HG02588 (cell line): ENCODE data around the gene ELOB.

Source experiments
- ATAC-seq: cut with Tn5 transposase; IDR thresholded peaks from one replicate; pipeline ENCODE4 v1.9.1; 2021; ENCODE audit warnings: mild to moderate bottlenecking, moderate library complexity; ENCODE audit not compliant: unreplicated experiment

Gene ELOB

GRCh38 chr16:2751577-2752034 is 25.5 kb downstream of the ELOB start:
- no peak for ATAC-seq

GRCh38 chr16:2749936-2750335 is 27.1 kb downstream of the ELOB start:
- ATAC-seq = no peak

- no peak for ATAC-seq
Measured at GRCh38 chr16:2749476-2749875, 27.6 kb downstream of the ELOB start.

GRCh38 chr16:2748757-2749455 is 28.2 kb downstream of the ELOB start:
- ATAC-seq = no peak

GRCh38 chr16:2745961-2746360 is 31.1 kb downstream of the ELOB start:
- ATAC-seq = no peak

- no peak for ATAC-seq
Measured at GRCh38 chr16:2745116-2745890, 31.8 kb downstream of the ELOB start.

- ATAC-seq = no peak
Measured at GRCh38 chr16:2744711-2745110, 32.4 kb downstream of the ELOB start.

GRCh38 chr16:2743007-2743810 is 33.9 kb downstream of the ELOB start:
- no peak for ATAC-seq

GRCh38 chr16:2742323-2743006 is 34.6 kb downstream of the ELOB start:
- ATAC-seq = no peak

- ATAC-seq = no peak
Measured at GRCh38 chr16:2741168-2741567, 35.9 kb downstream of the ELOB start.

GRCh38 chr16:2740476-2740875 is 36.6 kb downstream of the ELOB start:
- no peak for ATAC-seq

- no peak for ATAC-seq
Measured at GRCh38 chr16:2739625-2740430, 37.3 kb downstream of the ELOB start.

- no peak for ATAC-seq
Measured at GRCh38 chr16:2738615-2739014, 38.5 kb downstream of the ELOB start.

- ATAC-seq = no peak
Measured at GRCh38 chr16:2737895-2738418, 39.1 kb downstream of the ELOB start.

- no peak for ATAC-seq
Measured at GRCh38 chr16:2737238-2737605, 39.9 kb downstream of the ELOB start.

- no peak for ATAC-seq
Measured at GRCh38 chr16:2736476-2737237, 40.4 kb downstream of the ELOB start.

GRCh38 chr16:2734844-2735515 is 42.1 kb downstream of the ELOB start:
- no peak for ATAC-seq

GRCh38 chr16:2728034-2728433 is 49.0 kb downstream of the ELOB start:
- no peak for ATAC-seq

GRCh38 chr16:2726923-2727322 is 50.2 kb downstream of the ELOB start:
- ATAC-seq = no peak
